Measurements from ENCODE around the gene VGLL2.
"Not testable (repeated sequence)": the region's sequence is repeated elsewhere in the genome, so short reads cannot be mapped to it uniquely, and the experiment has no call there.

VGLL2 gene, protein sequence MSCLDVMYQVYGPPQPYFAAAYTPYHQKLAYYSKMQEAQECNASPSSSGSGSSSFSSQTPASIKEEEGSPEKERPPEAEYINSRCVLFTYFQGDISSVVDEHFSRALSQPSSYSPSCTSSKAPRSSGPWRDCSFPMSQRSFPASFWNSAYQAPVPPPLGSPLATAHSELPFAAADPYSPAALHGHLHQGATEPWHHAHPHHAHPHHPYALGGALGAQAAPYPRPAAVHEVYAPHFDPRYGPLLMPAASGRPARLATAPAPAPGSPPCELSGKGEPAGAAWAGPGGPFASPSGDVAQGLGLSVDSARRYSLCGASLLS

DNA sequence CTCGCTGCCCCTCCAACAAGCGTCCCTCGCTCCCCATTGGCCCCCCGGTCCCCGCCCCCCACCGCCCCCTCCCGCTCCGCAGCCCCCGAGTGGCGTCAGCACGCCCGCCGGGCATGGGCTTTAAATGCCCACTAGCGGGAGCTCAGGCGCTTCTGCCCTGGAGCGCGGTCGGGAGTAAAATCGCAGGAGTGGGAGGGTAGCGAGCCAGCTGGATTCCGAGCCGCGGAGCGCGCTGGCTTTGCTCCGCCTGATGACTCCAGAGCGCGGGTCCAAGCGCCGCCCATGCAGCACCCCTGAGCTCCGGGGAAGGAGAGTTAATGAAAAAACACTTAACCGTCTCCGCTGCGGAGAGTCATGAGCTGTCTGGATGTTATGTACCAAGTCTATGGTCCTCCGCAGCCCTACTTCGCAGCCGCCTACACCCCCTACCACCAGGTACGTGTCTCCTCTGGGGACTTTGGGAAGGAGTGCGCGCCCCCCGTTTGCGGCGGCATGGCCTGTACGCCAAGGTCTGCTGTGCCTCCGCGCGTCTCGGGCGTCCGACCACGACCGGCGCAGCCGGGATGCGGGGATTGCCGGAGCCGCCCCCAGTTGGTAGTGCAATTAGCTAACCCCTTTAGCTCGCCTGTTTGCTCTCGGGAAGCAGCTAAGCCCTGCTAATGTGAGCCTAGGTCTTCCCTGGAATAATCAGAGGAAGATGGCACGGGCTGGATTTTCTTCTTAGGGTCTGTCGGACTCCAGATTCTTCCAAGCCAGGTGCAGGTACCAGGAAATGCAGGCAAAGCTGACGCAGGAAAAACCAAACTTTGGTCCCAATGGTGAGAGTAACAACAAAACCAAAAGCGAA, at the start of gene VGLL2:
Gene VGLL2 (plus strand): TSS at position 149 of the 847 bp plus-strand sequence. CDS start 206 bp downstream, at position 355.
- no peak for DNase-seq (ENCODE audit: extremely low spot score, insufficient read length, low read depth)
- FAIRE-seq: no peak

DNA sequence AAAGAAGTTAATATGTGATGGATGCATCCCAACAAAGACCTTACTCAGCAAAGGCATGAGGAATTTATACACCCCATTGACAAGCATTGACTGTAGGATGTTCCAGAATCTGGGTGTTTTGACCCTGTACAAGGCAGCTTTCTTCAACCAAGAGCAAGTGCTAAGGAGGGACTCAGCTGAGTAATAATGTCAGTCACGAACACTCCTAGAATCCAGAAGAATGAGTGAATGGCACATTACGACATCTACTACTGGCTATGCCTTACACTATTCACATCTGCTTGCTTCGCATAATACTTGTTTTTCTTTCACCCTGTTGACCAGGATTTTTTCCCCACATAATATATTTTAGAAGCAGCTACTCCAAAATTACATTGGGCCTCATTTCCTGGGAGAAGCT, 42.5 kb upstream of the VGLL2 start:
- DNase-seq (ENCODE audit: extremely low spot score, insufficient read length, low read depth) (no peak), FAIRE-seq (no peak)

DNA sequence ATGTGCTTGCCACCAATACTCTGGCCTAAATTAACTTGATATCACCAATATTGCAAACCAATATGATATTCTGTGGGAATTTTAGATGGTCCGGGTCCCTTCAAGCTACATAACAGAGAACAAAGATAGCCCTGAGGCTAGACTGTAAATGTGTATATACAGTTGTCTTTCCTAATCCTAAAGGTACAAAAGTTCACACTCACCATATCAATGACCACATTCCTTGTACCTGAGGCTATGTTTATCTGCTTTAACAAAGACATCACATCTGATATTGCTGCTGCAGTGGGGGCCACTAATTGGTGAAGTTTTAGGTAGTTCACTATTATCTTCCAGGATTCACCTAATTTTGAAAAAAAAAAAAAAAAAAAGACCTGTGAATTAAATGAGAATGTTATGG, 38.6 kb upstream of the VGLL2 start:
- FAIRE-seq (no peak), DNase-seq (ENCODE audit: extremely low spot score, insufficient read length, low read depth) (no peak)

DNA sequence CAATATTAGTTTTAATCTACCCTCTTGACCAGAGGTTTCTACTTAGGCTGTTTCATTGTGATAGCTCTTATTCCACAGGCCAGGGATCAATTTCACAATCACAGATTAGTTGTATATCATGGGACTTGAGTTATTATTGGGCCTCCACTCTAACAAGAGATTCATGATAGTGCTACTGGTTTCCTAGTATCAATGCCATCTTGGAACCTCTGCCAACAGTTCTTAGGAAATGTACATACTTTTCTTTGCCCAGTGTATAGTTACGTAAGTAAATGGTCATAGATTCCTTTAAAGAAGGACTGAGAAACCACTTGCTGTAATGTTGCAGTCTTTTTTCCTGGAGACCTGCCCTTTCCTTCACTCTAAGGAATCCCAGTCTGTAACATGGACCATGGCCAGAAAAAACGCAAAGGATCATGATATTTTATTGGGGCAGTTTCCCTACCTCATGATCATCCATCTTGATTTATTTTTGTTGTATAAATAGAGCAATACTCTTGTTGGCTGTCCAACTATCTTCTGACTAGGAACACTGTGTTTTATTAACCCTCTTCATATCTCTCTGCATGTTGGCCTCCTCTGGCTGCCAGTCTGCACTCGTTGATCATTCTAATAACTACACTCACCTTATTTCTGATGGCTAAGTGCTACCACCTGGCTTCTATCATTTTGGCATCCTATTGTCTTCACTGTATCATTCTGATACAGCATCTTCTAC, 38.0 kb upstream of the VGLL2 start:
- DNase-seq (ENCODE audit: extremely low spot score, insufficient read length, low read depth): no peak
- FAIRE-seq: no peak

DNA sequence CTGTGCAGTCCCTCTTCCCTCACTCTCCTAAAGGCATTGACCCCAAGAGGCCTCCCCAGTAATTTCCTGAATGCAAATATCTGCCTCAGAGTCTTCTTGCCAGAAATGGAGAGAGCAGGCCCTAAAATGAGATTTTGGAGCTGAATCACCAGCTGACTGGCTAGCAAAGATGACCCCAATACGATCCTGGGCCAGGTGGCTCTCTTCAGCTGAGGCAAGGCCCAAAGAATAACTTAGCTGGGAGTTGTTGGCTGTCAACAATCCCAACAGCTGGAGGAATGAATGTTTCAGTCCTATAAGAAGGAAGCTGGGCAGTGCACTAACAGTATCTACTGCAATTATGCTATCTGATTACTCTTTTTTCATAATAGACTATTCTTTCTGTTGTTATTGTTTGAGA, 37.2 kb upstream of the VGLL2 start:
- no peak for FAIRE-seq
- DNase-seq (ENCODE audit: extremely low spot score, insufficient read length, low read depth): no peak

DNA sequence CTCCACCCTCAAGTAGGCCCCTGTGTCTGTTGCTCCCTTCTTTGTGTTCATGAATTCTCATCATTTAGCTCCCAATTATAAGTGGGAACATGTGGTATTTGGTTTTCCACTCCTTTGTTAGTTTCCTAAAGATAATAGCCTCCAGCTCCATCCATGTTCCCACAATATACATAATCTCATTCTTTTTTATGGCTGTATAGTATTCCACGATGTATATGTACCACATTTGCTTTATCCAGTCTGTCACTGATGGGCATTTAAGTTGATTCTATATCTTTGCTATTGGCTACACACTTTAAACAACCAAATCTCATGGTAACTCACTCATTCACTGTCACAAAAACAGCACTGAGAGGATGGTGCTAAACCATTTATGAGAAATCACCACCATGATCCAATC, 35.5 kb upstream of the VGLL2 start:
- FAIRE-seq: no peak
- no peak for DNase-seq (ENCODE audit: extremely low spot score, insufficient read length, low read depth)

DNA sequence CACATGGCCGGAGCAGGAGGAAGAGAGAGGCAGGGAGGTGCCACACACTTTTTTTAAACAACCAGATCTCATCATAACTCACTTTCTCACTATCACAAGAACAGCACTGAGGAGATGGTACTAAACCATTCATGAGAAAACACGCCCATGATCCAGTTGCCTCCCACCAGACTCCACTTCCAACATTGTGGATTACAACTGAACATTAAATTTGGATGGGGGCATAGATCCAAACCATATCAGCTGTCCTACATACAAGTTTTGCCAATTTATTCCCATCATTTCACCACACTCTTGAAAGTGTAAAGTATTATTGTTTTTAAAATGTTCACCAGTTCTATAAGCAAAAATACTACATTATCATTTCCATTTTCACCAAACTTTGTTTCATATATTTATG, 33.9 kb upstream of the VGLL2 start:
- no peak for DNase-seq (ENCODE audit: extremely low spot score, insufficient read length, low read depth)
- FAIRE-seq: no peak

DNA sequence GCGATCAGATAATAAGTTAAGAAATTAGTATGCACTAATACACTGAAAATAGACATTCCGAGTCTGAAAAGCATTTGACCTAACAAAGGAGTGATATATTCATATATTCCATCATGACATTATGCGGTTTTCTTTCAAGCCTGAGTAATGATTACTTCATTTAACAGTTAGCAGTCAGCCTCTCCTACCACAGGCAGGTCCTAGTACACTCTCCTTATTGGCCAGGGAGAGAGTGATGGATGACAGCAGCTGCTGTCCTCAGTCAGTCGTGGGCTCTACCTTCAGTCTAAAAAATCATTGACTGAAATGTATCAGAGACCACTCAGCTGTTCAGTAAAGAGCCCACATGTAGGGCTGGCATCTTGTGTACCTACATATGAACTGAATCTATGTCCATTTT, 33.2 kb upstream of the VGLL2 start:
- DNase-seq (ENCODE audit: extremely low spot score, insufficient read length, low read depth) (no peak), FAIRE-seq (no peak)

DNA sequence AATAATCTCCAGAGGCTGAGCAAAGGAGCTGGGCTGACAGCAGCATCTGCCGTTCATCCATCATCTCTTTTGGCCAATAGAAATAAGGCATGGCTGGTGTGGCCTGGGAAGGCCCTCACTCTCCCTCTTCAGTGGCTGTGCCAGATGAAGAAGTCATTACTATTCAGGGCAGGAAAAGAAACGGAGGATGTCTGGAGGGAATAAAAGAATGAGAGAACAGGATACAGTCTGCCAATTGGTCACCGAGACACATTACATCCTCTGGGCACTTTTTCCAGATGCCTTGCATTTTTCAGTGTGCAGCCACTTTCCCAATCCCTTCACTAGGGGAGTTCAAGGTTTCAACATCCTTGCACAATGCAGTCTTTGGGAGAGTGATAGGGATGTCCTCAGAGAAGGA, 32.2 kb upstream of the VGLL2 start:
- FAIRE-seq: no peak
- no peak for DNase-seq (ENCODE audit: extremely low spot score, insufficient read length, low read depth)

DNA sequence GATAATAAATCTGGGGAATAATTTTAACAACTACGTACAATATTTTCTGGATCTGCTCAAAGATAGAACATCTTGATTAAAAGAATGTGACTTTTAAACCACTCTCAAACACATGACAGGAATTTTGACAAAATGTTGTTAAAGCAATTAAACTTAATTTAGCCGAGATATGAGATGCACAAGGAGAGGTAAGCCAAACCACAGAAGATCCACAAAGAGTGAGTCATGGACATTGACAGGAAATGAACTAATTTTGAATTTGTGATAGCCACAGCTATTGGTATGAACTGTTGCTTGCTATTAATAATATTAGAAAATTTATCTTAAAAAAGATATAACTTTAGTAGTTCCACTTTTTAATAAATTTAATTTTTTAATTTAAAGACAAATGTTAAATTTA, 27.8 kb upstream of the VGLL2 start:
- FAIRE-seq: no peak
- DNase-seq (ENCODE audit: extremely low spot score, insufficient read length, low read depth): no peak

DNA sequence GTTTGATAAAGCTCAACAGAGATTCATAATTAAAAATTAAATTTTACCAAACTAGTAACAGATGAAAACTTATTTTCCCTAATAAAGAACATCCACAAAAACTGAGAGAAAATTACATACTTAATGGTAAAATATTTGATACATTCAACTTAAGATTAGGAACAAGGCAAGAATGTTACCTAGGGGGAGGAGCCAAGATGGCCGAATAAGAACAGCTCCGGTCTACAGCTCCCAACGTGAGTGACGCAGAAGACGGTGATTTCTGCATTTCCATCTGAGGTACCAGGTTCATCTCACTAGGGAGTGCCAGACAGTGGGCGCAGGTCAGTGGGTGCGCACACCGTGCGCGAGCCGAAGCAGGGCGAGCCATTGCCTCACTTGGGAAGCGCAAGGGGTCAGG, 20.8 kb upstream of the VGLL2 start:
- not testable (repeated sequence) for FAIRE-seq; DNase-seq (ENCODE audit: extremely low spot score, insufficient read length, low read depth)

DNA sequence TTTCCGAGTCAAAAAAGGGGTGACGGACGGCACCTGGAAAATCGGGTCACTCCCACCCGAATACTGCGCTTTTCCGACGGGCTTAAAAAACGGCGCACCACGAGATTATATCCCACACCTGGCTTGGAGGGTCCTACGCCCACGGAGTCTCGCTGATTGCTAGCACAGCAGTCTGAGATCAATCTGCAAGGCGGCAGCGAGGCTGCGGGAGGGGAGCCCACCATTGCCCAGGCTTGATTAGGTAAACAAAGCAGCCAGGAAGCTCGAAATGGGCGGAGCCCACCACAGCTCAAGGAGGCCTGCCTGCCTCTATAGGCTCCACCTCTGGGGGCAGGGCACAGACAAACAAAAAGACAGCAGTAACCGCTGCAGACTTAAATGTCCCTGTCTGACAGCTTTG, 20.4 kb upstream of the VGLL2 start:
- not testable (repeated sequence) for DNase-seq (ENCODE audit: extremely low spot score, insufficient read length, low read depth); FAIRE-seq

DNA sequence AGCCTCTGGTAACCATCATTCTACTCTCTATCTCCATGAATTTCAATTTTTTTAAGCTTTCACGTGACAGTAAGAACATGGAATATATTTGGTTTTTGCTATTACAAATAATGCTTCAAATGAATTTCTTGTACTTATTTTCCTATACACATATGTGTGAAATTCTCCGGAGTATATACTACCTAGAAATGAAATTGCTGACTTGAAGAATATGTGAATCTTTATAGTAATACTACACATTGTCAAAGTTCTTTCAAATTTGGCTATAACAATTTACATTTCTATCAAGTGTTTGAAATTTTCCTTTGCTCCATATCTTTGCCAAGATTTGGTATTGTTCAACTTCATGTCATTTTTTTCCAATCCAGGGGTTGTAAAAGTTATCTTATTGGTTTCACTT, 11.6 kb upstream of the VGLL2 start:
- DNase-seq (ENCODE audit: extremely low spot score, insufficient read length, low read depth) (no peak), FAIRE-seq (no peak)

DNA sequence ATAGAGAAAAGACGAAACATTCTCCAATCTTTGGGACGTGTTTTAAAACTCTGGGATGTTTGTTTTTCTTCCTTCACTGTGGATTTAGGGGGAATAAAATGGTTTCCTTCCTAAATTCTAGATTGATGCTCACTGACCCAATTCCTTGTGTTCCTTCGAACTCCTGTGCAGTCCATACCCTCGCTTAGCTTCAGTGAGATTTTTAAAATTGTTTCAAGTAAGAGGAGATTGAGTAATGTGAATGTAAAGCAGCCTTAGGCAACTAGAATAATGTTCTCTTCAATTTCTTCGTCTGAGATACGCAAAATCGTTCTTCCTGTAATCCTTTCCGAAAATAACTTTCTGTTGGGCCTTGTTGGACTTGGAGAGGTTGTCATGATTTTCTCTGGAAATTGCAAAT, 2.6 kb upstream of the VGLL2 start:
- no peak for FAIRE-seq

DNA sequence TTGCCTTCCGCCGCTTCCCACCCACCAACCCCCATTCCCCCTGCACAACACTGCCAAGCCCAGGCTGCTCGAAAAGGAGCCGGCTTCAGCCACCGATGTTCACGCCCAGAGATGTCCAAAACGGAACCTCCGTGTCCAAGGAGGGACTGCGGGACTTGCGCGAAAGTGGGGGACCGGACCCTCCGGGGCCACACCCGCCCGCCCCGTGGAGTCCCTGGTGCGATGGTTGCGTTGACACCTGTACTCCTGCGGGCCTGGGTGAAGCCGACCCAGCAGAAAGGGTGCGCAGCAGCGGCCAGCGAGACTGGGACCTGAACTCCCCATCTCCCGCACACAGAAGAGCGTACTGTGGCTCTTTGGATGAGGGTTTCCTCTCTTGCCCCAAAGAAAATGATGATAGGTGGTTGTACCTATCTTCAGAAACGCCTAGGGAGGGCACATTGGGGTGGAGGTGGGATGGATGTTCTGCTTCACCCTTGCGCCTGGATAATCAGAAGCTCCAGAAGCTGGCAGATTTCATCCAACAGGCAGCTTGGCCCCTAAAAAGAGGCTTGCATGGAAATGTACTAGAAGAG, 1.9 kb upstream of the VGLL2 start:
- no peak for DNase-seq (ENCODE audit: extremely low spot score, insufficient read length, low read depth)
- no peak for FAIRE-seq

More for the DNA sequence above, 2.6 kb upstream of the VGLL2 start:
- DNase-seq (ENCODE audit: extremely low spot score, insufficient read length, low read depth): no peak

DNA sequence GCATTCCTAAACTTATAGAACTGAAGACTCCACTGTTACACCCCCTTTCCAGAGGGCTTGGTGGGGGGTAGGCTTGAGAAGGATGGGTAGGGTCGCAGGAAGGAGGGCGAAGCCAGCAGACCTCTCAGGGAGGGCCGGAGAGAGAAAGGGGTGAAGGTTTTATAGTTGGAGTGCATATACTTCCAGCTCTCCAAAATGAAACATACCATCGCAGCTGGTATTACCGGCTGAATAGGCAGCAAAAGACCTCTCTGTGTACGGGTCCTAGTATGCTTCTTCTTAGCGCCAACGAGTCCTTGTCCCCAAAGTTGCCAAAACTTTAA, 1.0 kb upstream of the VGLL2 start:
- DNase-seq (ENCODE audit: extremely low spot score, insufficient read length, low read depth) (no peak), FAIRE-seq (no peak)

DNA sequence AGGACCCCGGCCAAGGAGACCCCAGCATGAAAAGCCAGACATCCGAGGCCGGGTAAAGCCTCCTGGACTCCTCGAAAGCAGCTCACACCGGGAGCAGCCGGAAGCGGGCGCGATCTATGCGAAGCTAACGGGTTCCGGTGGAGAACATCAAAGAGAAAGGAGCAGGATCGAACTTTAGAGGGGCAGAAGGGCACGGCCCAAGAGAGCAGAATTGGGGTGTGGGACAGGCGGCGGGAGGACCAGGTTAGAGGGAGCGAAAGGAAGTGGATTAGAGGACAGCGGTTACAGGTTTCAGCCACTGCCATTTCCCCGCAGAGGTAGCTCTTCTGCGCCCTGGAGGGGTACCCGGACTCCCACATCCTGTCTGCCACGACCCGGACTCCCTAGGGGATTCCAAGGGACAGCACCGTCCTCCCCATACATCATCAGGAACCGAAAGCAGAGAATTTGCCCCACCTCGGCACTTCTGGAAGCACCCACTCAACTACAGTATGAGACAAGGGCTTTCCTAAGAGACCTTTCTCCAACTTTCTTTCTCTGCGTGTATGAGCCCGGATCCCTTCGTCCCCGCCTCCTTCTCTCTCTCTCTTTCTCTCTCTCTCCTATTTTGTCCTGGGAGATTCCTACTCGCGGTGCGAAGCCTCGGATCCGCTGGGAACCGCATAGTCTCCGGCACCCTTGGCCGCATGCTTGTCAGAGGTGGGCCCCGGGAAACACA, 507 bp upstream of the VGLL2 start:
- peak; percentile 54 for FAIRE-seq

DNA sequence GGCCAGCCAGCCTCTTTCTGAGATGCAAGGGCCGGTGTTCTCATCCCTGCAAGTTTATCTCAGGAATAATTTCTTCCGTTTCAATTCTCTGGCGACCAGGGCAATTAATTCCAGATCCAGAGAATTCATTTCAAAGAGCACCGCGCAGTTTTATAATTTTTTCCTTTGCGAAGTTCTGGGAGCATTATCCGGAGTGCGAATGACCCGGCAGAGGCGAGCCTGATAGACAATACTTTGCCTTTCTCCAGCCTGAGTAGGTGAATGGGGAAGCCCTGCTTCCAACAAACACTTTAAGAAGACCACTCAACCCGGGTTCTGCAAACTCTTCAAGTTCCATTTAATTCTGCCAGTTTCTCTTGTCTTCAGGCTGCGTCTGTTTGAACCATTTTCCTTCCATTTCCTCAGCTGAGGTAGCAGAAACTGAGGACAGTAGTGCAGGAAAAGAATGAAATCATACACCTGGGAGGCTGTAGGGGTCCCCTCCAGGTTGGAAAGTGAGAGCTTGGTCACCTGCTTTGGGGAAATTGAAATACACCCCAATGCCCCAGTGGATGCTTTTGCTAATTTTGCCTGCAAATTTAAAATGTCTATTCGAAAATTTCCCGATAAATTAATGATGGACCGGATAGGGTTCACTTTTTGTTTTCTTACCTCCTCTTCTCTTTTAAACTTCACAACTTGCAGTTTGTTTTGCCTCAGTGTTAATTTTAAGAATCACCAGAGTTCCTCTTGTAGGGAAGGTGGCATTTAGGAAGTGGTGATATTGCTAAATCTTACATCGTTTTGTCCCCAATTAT, 1.1 kb downstream of the VGLL2 start:
- DNase-seq (ENCODE audit: extremely low spot score, insufficient read length, low read depth) (no peak), FAIRE-seq (no peak)

More for the DNA sequence above, 507 bp upstream of the VGLL2 start:
- DNase-seq (ENCODE audit: extremely low spot score, insufficient read length, low read depth): no peak

DNA sequence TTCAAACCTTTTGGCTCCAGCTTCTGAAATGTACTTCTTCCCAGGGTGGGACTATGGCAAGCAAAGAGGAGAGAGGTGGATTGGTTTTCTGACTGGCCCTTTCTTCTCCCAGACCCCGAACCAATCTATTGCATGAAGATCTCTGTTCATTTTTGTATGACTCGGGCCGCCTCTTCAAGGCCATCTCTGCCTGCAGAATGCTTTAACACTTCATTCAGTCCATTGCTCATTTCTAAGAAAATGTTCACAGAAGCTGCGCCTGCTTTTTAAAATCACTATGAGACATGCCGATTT, 1.6 kb downstream of the VGLL2 start:
- FAIRE-seq (no peak), DNase-seq (ENCODE audit: extremely low spot score, insufficient read length, low read depth) (no peak)

Measured in GM18507 (cell line).